HFF-Myc (cell line): ENCODE measurements around the gene SOX12.

Experiments
- DNase-seq: peaks from one replicate; pipeline ENCODE4 v3.0.0-alpha.2; 2011; ENCODE audit warnings: low read depth; ENCODE audit errors: extremely low read depth
- H3K4me3 ChIP-seq: replicated peaks from 2 replicates; pipeline ENCODE4 v1.5.1; 2011; ENCODE audit warnings: low read depth, mild to moderate bottlenecking, control low read depth, low read length
- CTCF ChIP-seq: IDR thresholded peaks from 2 replicates; pipeline ENCODE4 v1.5.1; 2012; ENCODE audit warnings: mild to moderate bottlenecking, low read depth, low read length, control low read depth; ENCODE audit errors: missing control alignments

Gene SOX12

GRCh38 chr20:311609-312008 is 13.7 kb upstream of the SOX12 start:
- no peak overlapping the region for H3K4me3 ChIP-seq
- no peak for DNase-seq
- no peak for TF ChIP-seq CTCF

- DNase-seq, result no peak
- no peak overlapping the region for H3K4me3 ChIP-seq
- TF ChIP-seq CTCF, result no peak
Measured at GRCh38 chr20:312067-312466, 13.3 kb upstream of the SOX12 start.

GRCh38 chr20:312866-313265 is 12.5 kb upstream of the SOX12 start:
- DNase-seq, result no peak
- TF ChIP-seq CTCF, result no peak
- H3K4me3 ChIP-seq, result no peak overlapping the region

GRCh38 chr20:313402-313801 is 11.9 kb upstream of the SOX12 start:
- TF ChIP-seq CTCF, result no peak
- H3K4me3 ChIP-seq, result no peak overlapping the region
- no peak for DNase-seq

GRCh38 chr20:313948-314347 is 11.4 kb upstream of the SOX12 start:
- H3K4me3 ChIP-seq, result no peak overlapping the region
- DNase-seq, result no peak
- TF ChIP-seq CTCF, result no peak

GRCh38 chr20:316316-317068 is 8.9 kb upstream of the SOX12 start:
- no peak for TF ChIP-seq CTCF
- DNase-seq, result no peak
- H3K4me3 ChIP-seq, result no peak overlapping the region
